KMS-11 (cell line): ENCODE data around the gene ARPP19.

Experiments
- H2AFZ ChIP-seq: fragments of 200-600 bp; sonication (generic); 2 replicates; pipeline ENCODE4 v1.6.1; 2016; ENCODE audit warnings: antibody characterized with exemption, mixed run types, low read depth
- H3K27ac ChIP-seq: fragments of 200-600 bp; sonication (generic); 2 replicates; pipeline ENCODE4 v1.6.1; 2016; ENCODE audit warnings: mild to moderate bottlenecking, mixed run types
- H3K27me3 ChIP-seq: fragments of 200-600 bp; sonication (generic); 2 replicates; pipeline ENCODE4 v1.6.1; 2017; ENCODE audit warnings: mild to moderate bottlenecking, low read depth, mixed run types, moderate library complexity; ENCODE audit not compliant: insufficient read depth
- H3K36me3 ChIP-seq: fragments of 200-600 bp; sonication (generic); 2 replicates; pipeline ENCODE4 v1.6.1; 2017; ENCODE audit warnings: mild to moderate bottlenecking, mixed run types; ENCODE audit not compliant: insufficient read depth
- H3K4me1 ChIP-seq: fragments of 200-600 bp; sonication (generic); 2 replicates; pipeline ENCODE4 v1.6.1; 2016; ENCODE audit warnings: mild to moderate bottlenecking, low read depth, mixed run types; ENCODE audit not compliant: poor library complexity, severe bottlenecking
- H3K4me2 ChIP-seq: fragments of 200-600 bp; sonication (generic); 2 replicates; pipeline ENCODE4 v1.7.0; 2016; ENCODE audit warnings: mild to moderate bottlenecking, mixed run types
- H3K4me3 ChIP-seq: fragments of 200-600 bp; sonication (generic); IDR thresholded peaks from 2 replicates; pipeline ENCODE4 v1.6.1; 2017; ENCODE audit warnings: low read depth, low read length, mixed read lengths; ENCODE audit not compliant: insufficient read depth
- H3K79me2 ChIP-seq: fragments of 200-600 bp; sonication (generic); 2 replicates; pipeline ENCODE4 v1.6.1; 2016; ENCODE audit warnings: low read depth, mixed run types; ENCODE audit not compliant: insufficient read depth
- H3K9ac ChIP-seq: fragments of 200-600 bp; sonication (generic); 2 replicates; pipeline ENCODE4 v1.6.1; 2016; ENCODE audit warnings: mild to moderate bottlenecking, mixed run types
- H4K20me1 ChIP-seq: fragments of 200-600 bp; sonication (generic); 2 replicates; pipeline ENCODE4 v1.6.1; 2016; ENCODE audit warnings: mild to moderate bottlenecking, mixed run types; ENCODE audit not compliant: insufficient read depth
- CTCF ChIP-seq: fragments of 200-600 bp; sonication (generic); conservative IDR thresholded peaks from 2 replicates; pipeline ENCODE4 v1.6.1; 2017; ENCODE audit warnings: low read depth, mild to moderate bottlenecking, antibody characterized with exemption, low read length, moderate library complexity, mixed read lengths

Gene ARPP19

GRCh38 chr15:52529940-52530339, 38.9 kb downstream of the ARPP19 start:
- H2AFZ ChIP-seq: peak overlapping the region; percentile 84
- TF ChIP-seq CTCF: no peak
- no peaks in the 10 kb centered on the region for H4K20me1 ChIP-seq
- H3K9ac ChIP-seq: no peak overlapping the region; the same call in 1 of the 2 replicates
- H3K36me3 ChIP-seq: no peaks in the 10 kb centered on the region; the same call in 1 of the 2 replicates
- H3K4me1 ChIP-seq: peaks cover 37% of the 10 kb centered on the region
- H3K4me3 ChIP-seq: no peak overlapping the region
- H3K4me2 ChIP-seq: peak overlapping the region; percentile 98
- peak overlapping the region; percentile 72; the same call in 1 of the 2 replicates for H3K27ac ChIP-seq
- no peaks in the 10 kb centered on the region for H3K27me3 ChIP-seq
- H3K79me2 ChIP-seq: peaks cover 45% of the 10 kb centered on the region

GRCh38 chr15:52529341-52529924, 39.4 kb downstream of the ARPP19 start:
- Histone ChIP-seq H2AFZ (peak overlapping the region; percentile 84), H3K9ac (peak overlapping the region; percentile 81), H4K20me1 (no peaks in the 10 kb centered on the region), H3K27ac (peak overlapping the region; percentile 72), H3K79me2 (peaks cover 50% of the 10 kb centered on the region), H3K4me1 (peaks cover 40% of the 10 kb centered on the region), H3K27me3 (no peaks in the 10 kb centered on the region), H3K36me3 (no peaks in the 10 kb centered on the region; the same call in 1 of the 2 replicates), H3K4me3 (no peak overlapping the region), H3K4me2 (peak overlapping the region; percentile 98)
- TF ChIP-seq CTCF: no peak

- Histone ChIP-seq H3K27me3 (no peaks in the 10 kb centered on the region), H3K4me3 (peak within 1 kb of the TSS; percentile 45), H3K9ac (peak within 1 kb of the TSS; percentile 81), H3K4me2 (peak within 1 kb of the TSS; percentile 98), H3K27ac (peak within 1 kb of the TSS; percentile 72), H4K20me1 (no peaks in the 10 kb centered on the region), H3K79me2 (peaks cover 55% of the 10 kb centered on the region), H2AFZ (peak within 1 kb of the TSS; percentile 84), H3K36me3 (no peaks in the 10 kb centered on the region; the same call in 1 of the 2 replicates), H3K4me1 (peaks cover 41% of the 10 kb centered on the region)
- TF ChIP-seq CTCF: 0 out of 2 replicates have a peak, but pooled peaks have one; percentile 2
Observed at GRCh38 chr15:52528564-52529340, 40.1 kb downstream of the ARPP19 start, which contains the start of gene MYO5A. TSS of gene MYO5A (minus strand) at chr15:52528880. CDS start at chr15:52528806, 74 bp downstream.

GRCh38 chr15:52527911-52528563, 40.8 kb downstream of the ARPP19 start:
- peak overlapping the region; percentile 45 for H3K4me3 ChIP-seq
- H3K36me3 ChIP-seq: no peaks in the 10 kb centered on the region; the same call in 1 of the 2 replicates
- H3K27ac ChIP-seq: peak overlapping the region; percentile 52
- TF ChIP-seq CTCF: no peak
- peak overlapping the region; percentile 57; the same call in 1 of the 2 replicates for H3K9ac ChIP-seq
- no peaks in the 10 kb centered on the region for H4K20me1 ChIP-seq
- peaks cover 48% of the 10 kb centered on the region for H3K4me1 ChIP-seq
- no peaks in the 10 kb centered on the region for H3K27me3 ChIP-seq
- peak overlapping the region; percentile 43 for H3K4me2 ChIP-seq
- peaks cover 62% of the 10 kb centered on the region for H3K79me2 ChIP-seq
- H2AFZ ChIP-seq: peak overlapping the region; percentile 64
